ENCODE measurements around the gene EPB41L4B.

DNA sequence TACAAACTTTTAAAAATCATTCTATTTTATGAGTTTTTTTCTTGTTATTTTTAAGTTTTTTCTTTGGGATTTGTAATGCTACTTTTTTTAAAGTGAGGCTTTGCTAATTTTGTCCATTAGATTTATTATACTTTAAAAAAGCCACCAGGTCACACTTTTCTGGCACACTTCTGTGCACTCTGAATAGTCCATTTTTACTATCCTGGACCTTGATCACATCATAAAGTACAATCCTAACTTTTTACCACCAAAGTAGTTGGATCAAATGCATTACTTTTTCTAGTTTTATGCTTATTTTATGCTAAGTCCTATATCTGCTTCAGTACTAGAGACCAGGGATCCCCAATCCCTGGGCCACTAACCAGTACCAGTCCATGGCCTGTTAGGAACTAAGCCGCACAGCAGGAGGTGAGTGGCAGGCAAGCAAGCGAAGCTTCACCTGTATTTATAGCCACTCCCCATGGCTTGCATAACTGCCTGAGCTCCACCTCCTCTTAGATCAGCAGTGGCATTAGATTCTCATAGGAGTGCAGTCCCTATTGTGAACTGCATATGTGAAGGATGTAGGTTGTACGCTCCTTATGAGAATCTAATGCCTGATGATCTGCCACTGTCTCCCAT is 169.8 kb downstream of the EPB41L4B start:
- TF ChIP-seq, protein P1, sequence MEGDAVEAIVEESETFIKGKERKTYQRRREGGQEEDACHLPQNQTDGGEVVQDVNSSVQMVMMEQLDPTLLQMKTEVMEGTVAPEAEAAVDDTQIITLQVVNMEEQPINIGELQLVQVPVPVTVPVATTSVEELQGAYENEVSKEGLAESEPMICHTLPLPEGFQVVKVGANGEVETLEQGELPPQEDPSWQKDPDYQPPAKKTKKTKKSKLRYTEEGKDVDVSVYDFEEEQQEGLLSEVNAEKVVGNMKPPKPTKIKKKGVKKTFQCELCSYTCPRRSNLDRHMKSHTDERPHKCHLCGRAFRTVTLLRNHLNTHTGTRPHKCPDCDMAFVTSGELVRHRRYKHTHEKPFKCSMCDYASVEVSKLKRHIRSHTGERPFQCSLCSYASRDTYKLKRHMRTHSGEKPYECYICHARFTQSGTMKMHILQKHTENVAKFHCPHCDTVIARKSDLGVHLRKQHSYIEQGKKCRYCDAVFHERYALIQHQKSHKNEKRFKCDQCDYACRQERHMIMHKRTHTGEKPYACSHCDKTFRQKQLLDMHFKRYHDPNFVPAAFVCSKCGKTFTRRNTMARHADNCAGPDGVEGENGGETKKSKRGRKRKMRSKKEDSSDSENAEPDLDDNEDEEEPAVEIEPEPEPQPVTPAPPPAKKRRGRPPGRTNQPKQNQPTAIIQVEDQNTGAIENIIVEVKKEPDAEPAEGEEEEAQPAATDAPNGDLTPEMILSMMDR (IDR thresholded peaks at IDR 0.05) = no peak
- TF ChIP-seq POLR2A (IDR thresholded peaks at IDR 0.05) = no peak
